NCI-H2227 (cell line): Measurements from ENCODE around the gene TACC3.
"Not testable (repeated sequence)": the region's sequence is repeated elsewhere in the genome, so short reads cannot be mapped to it uniquely, and the experiment has no call there.

Experiments
- DNase-seq: peaks from one replicate; lab custom pipeline; 2025; ENCODE audit not compliant: unreplicated experiment; lab: John Stamatoyannopoulos, UW

Gene TACC3

GRCh38 chr4:1701671-1702070, 19.6 kb upstream of the TACC3 start:
- not testable (repeated sequence) for DNase-seq

- no peak for DNase-seq
Measured at GRCh38 chr4:1703867-1704266, 17.5 kb upstream of the TACC3 start.

GRCh38 chr4:1705732-1706131, 15.6 kb upstream of the TACC3 start:
- DNase-seq = no peak

GRCh38 chr4:1706358-1706757, 15.0 kb upstream of the TACC3 start:
- no peak for DNase-seq

GRCh38 chr4:1708581-1708980, 12.7 kb upstream of the TACC3 start:
- no peak for DNase-seq

GRCh38 chr4:1711055-1711570, 10.2 kb upstream of the TACC3 start:
- DNase-seq = no peak

GRCh38 chr4:1711571-1712215, 9.6 kb upstream of the TACC3 start:
- peak; percentile 52 for DNase-seq

GRCh38 chr4:1712216-1713002, 8.9 kb upstream of the TACC3 start, which contains the start of gene SLBP:
TSS of gene SLBP (minus strand) at chr4:1712319. CDS start at chr4:1712188, 131 bp downstream.
- DNase-seq = peak; percentile 95

GRCh38 chr4:1713003-1713851, 8.1 kb upstream of the TACC3 start:
- DNase-seq = peak; percentile 52

- DNase-seq = peak; percentile 58
Measured at GRCh38 chr4:1714303-1715001, 6.9 kb upstream of the TACC3 start.

GRCh38 chr4:1715002-1715758, 6.1 kb upstream of the TACC3 start:
- no peak for DNase-seq

- DNase-seq = no peak
Measured at GRCh38 chr4:1716065-1716945, 5.0 kb upstream of the TACC3 start.

- no peak for DNase-seq
Measured at GRCh38 chr4:1717129-1718094, 3.9 kb upstream of the TACC3 start.

GRCh38 chr4:1718095-1718850, 3.0 kb upstream of the TACC3 start:
- DNase-seq = no peak

- DNase-seq = peak; percentile 49
Measured at GRCh38 chr4:1720163-1720983, 948 bp upstream of the TACC3 start.
